Loucy (cell line): ENCODE data around the gene NPC1.

Experiments
- CTCF ChIP-seq: fragments of 200-600 bp; sonication (generic); conservative IDR thresholded peaks from 2 replicates; pipeline ENCODE4 v1.5.1; 2014; ENCODE audit warnings: mild to moderate bottlenecking, antibody characterized with exemption, low read length
- EZH2phosphoT487 ChIP-seq: fragments of 200-600 bp; IDR thresholded peaks from 2 replicates; pipeline ENCODE4 v1.6.1; 2018; ENCODE audit warnings: antibody characterized with exemption, mild to moderate bottlenecking, moderate library complexity, borderline replicate concordance

GRCh38 chr18:23605941-23606340 lies 19.6 kb upstream of the NPC1 start:
- TF ChIP-seq CTCF (no peak), EZH2phosphoT487 (no peak)
